ENCODE results near the gene RPS26.

RPS26 gene

DNA sequence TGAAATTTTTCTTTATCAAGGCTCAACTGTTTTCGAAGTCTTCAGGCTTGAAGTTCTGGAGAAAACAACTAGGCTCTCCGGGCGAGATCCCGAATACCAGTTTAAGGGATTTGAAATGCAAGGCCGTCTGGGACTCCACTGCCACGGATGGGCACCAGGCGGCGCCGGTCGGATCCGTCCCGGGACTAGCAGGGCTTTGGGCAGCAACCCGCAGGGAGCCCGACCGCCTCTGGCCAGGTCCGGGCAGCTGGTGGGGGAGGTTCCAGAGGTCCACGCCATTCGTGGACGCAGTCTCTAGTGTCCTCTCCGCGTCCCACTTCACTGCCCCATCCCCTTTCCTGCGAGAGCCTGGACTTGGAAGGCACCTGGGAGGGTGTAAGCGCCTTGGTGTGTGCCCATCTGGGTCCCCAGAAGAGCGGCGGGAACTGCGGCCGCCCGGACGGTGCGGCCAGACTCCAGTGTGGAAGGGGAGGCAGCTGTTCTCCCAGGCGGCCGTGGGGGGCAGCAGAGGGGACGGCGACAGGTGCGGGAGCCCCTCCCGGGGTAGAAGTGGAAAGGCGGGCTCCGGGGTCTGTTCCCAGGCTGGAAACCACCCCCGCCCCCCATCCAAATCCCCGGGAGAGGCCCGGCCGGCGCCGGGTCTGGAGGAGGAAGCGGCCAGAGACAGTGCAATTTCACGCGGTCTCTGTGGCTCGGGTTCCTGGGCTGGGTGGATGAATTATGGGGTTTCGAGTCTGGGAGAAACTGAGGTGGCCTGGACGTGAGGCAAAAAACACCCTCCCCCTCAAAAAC lies 37.4 kb downstream of the RPS26 start:
- peak; percentile 31 for DNase-seq

DNA sequence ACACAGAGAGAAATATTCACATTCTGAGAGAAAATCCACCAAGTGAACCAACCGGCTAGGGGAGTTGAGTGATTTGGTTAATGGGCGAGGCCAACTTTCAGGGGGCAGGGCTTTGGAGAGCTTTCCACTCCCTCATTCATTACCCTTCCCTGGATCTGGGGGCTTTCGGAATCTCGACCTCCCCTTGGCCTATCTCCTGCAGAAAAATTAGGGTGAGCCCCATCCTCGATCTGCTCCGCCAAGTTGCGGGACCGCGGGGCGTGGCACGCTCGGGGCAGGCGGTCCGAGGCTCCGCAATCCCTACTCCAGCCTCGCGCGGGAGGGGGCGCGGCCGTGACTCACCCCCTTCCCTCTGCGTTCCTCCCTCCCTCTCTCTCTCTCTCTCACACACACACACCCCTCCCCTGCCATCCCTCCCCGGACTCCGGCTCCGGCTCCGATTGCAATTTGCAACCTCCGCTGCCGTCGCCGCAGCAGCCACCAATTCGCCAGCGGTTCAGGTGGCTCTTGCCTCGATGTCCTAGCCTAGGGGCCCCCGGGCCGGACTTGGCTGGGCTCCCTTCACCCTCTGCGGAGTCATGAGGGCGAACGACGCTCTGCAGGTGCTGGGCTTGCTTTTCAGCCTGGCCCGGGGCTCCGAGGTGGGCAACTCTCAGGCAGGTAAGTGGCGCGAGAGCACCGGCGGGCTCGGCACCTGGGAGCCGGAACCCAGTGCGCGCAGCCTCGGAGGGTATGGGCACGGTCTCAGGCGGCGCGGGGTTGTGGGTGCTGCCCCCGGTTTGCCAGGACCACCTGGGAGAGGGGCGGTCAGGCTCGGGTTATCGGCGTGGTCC lies 38.2 kb downstream of the RPS26 start, which contains the start of gene ERBB3:
Gene ERBB3, plus strand, starts transcription at position 443 of the 833 bp plus-strand sequence. Its CDS starts 136 bp downstream, at position 579.
- peak; percentile 60 for DNase-seq

- DNase-seq = no peak
Observed at GRCh38 chr12:56080556-56081138, 38.9 kb downstream of the RPS26 start.

DNA sequence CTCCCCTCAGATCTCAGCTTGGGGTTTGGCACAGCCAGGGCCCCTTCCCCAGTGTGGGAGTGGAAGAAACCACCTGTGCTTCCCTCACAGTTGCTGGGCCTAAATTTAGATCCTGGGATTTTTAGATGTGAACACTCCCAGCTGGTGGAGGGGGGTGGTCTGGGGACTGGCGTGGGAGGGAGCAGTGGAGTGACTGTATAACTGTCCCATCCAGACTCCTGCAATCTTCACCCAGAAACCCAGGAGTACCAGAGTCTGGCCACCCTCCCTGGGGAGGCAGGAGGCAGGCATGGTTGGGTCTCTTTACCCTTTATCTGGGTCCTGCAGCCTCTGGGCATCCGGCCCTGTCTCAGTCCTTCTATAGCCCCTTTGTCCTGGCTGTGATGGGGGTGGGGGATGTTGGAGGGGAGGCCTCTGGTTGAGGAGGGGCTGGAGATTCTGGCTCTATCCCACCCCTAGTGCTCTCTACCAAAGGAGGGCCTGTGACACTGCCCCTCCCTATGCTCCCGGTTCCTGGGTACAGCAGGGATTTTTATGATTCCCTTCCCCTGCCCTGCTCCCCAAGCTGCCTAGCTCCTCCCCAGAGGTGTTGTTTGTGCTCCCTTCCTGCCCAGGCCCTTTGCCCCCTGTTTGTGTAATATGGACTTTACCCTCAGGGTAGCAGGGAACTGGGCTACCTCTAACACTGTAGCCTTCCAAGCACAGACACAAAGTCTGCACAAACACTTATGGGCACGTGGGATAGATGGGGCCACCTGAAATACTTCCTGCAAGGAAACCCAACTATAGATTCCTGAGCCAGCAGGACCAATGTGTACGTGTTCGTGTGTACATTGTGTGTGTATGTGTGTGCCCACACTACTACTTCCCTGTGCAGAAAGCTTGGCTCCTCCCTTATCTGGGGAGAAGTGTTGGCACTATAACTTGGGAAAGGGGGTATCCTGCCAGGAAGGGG lies 40.0 kb downstream of the RPS26 start:
- no peak for DNase-seq

DNA sequence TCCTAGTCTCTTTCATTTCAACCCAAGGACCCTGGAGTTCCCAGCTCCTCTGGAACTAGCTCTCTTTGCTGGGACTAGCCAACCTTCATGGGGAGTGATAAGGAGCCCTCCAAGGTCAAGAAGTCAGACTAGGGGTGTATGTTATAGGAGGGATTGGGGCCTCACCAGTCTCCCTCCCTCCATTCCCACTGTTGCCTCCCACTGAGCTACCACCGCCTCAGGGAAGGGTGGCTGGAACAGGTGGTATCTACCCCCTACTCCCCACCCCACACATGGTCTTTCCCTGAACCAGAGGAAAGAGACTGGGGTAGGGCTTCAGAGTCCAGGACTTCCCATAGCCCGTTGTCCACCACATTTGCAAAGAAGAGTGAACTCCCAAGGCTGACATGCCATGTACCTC lies 40.7 kb downstream of the RPS26 start:
- no peak for DNase-seq

GRCh38 chr12:56082967-56083366 lies 41.2 kb downstream of the RPS26 start:
- no peak for DNase-seq

GRCh38 chr12:56084958-56085543 lies 43.3 kb downstream of the RPS26 start:
- no peak for DNase-seq

GRCh38 chr12:56086096-56086495 lies 44.4 kb downstream of the RPS26 start:
- DNase-seq = no peak

DNA sequence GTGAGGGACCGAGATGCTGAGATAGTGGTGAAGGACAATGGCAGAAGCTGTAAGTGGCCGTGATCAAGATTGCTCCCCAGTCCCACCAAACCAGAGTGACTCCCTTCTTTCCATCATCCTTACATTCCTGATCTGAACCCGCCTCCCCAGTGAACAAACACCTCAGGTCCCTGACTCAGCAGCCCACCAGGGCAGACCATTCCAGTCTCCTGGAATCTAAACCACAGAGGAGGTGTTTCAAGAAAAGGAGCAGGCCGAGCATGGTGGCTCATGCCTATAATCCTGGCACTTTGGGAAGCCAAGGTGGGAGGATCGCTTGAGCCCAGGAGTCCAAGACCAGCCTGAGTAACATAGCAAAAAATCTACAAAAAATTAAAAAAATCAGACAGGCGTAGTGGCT lies 44.9 kb downstream of the RPS26 start:
- no peak for DNase-seq

GRCh38 chr12:56087220-56087619 lies 45.5 kb downstream of the RPS26 start:
- no peak for DNase-seq
